GM11168 (cell line): ENCODE results near the gene VWCE.

Experiments used
- in situ Hi-C: fragments of 300-500 bp; cut with MboI; formaldehyde crosslinking; loops from one replicate; pipeline ENCODE4 v1.12.0; 2022; ENCODE audit warnings: low sequenced_read_pairs; ENCODE audit not compliant: unreplicated experiment

VWCE gene

DNA sequence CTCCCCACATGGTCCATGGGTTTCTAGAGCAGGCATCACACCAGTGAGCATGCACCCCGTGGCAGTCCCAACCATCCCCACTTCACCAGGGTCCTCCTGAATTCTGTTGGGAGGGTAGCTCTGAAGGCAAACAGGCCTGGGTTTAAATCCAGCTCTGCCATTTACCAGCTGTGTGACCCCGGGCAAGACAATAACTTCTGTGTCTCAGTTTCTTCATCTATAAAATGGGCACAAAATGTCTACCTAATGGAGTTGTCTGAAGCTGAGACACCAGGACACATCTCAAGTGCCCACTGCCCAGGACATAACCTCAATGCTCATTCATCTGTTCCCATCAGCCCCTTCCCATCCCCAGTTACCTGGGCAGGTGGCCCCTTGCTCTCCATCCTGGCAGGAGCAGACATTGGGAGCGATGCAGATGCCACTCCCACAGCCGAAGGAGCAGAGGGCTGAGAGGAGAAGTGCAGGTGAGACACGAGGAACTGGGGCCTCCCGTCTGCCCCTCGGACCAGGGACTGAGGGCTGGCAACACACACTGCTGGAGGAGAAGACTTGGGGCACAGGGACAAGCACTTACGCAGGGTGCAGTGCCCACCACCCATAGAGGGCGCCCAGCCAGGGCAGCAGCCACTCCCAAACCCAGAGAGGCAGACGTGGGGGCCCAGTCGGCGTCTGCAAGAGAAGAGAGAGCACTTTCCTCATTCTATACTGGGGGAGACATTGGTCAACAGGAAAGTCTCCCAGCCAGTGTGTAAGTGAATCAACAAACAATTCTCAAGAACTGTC is 4.0 kb downstream of the VWCE start:
- in situ Hi-C loops: no loop called here

DNA sequence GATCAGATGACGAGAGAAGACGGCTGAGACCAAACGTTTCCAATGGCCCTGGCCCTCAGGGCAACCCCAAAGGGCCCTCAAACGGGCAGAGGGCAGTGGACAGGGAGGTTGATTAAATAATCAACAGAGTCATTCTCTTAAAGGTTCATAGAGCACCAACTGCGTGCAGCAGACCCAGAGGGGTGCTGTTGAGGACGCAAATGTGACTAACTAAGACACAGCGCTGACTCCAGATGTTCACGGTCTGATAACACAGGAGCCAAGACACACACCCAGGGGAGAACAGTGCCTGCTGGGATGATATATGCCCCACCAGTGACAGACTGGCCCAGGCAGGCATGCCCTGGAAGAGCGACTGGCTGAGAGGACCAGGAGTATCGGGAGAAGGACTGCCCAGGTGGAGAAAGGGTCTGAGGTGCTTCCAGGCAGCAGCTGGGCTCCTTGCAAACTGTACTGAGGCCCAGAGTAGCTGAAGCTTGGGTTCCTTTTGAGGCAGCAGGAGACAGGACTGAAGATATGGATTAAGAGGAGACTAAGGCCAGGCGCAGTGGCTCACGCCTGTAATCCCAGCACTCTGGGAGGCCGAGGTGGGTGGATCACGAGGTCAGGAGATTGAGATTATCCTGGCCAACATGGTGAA is 7.7 kb downstream of the VWCE start:
- in situ Hi-C loops: no loop called here

DNA sequence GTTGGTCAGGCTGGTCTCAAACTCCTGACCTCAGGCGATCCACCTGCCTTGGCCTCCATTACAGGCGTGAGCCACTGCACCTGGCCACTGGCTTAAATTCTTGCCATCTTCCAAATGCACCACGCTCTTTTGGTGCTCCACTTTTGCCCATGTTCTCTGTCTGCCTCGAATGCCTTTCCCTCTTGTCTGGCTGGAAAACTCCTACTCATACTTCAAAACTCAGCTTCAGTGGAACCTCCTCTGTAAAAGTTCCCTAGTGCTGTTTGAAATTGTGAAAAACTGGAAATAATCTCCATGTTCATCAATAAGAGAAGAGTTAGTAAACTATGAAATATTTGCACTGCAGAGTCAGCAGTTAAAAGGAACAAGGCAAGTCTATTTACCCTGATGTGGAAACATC is 11.5 kb downstream of the VWCE start:
- in situ Hi-C loops: no loop called here

DNA sequence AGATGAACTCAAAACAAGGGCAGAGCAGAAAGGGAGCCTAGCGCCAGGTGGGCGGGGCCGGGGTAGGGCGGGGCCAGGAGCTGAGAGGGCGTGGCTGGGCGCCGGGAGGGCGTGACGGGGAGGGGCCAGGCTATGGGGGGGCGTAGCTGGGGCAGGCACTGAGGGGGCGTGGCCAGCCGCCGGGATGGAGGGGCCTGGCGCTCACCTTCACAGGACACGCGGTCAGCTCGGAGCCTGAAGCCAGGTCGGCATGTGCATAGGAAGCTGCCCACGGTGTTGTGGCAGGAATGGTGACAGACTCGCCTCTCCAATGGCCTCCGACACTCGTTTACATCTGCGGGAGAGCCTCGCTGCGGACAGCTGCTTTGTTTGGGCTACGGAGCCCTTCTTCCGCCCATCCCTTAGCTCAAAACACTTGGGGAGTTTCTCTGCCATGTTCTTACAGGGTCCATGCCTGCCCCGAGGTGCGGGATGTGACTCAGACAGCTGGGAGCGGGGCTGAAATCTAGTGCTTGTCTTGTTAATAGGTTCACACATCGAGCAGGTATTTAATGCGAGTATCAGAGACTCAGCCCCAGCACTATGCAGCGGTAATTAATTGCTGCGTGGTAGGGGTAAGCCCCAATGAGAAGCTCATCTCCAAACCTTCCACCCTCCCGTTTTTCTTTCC is 13.4 kb downstream of the VWCE start:
- in situ Hi-C loops: no loop called here

DNA sequence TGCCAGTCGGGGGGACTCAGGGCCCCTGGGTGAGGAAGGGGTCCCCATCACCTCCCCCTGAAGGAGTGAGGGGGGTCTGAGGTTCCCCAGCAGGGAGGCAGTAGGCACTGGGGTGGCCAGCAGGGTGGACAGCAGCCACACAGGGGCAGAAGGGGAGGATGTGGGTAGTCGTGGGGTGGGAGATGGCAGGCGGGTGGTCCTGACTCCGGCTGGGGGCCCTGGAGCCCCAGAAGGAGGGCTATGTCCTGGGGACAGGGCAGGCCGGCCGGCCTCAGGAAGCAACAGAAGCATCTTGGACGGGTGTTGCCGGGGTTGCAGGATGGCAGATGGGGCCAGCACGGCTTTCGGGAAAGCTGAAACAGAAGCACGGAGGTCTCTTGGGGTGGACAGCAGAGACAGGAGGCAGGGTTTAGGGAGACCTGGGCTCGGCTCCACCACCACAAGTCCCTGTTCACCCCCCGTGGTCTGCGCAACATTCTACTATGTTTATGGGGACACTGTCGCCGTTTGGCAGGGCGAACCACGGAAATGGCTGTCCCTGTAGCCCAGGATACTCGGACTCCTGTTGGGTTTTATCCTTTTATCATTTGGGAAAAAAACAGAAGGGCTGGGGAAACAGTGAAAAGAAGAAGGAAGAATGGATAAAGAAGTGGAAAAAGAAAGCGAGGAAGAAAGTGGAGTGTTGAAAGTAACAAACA is 14.1 kb downstream of the VWCE start:
- in situ Hi-C loops: no loop called here

DNA sequence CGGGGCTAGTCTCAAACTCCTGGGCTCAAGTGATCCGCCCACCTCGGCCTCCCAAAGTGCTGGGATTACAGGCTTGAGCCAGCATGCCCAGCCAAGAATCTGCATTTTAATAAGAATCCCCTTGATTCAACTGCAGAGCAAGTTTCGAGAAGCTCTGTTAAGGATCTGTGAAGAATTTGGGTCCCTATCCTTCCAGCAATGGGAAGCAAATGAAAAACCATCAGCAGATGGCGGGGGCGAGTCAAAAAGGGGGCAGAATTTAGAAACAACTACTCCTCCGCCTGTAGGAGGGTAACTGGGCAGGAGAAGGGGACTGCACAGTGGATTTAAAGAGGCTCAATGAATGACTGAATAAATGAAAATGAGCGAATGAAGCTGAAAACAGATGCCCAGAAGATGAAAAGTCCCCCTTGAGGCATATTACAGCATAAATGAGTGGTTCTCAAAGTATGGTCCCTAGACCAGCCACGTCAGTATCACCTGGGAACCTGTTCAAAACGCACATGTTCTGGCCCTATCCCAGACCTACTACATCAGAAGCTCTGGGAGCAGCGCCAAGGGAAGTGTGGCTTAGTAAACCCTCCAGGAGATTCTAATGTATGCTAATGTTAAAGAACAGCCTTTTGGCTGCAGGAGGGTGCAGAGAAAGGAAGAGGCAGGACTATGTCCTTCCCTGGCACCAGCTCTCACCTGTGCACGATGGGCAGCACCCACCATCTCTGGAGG is 15.0 kb downstream of the VWCE start:
- in situ Hi-C loops: no loop called here

DNA sequence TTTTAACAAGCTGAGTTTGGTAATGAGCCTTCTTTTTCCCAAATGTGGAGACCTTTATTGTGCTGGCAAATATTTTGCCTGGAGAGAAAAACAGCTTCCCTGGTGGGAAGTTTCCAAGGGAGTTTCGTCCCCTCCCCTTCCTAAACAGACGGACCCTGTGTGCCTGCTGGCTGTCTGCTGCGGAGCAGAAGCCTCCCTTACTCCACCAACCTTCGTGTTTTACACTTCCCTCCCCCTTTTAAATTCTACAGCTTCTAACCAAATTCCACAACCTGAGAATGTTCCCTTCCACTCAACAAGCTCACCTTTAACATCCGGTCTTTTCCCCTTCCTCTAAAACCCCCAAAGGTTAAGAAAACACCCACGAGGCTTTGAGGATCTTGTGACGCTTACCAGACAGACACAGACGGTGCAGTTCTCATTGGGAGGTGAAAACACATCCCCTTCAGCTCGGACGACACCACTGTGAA is 17.1 kb downstream of the VWCE start:
- in situ Hi-C loops: no loop called here

DNA sequence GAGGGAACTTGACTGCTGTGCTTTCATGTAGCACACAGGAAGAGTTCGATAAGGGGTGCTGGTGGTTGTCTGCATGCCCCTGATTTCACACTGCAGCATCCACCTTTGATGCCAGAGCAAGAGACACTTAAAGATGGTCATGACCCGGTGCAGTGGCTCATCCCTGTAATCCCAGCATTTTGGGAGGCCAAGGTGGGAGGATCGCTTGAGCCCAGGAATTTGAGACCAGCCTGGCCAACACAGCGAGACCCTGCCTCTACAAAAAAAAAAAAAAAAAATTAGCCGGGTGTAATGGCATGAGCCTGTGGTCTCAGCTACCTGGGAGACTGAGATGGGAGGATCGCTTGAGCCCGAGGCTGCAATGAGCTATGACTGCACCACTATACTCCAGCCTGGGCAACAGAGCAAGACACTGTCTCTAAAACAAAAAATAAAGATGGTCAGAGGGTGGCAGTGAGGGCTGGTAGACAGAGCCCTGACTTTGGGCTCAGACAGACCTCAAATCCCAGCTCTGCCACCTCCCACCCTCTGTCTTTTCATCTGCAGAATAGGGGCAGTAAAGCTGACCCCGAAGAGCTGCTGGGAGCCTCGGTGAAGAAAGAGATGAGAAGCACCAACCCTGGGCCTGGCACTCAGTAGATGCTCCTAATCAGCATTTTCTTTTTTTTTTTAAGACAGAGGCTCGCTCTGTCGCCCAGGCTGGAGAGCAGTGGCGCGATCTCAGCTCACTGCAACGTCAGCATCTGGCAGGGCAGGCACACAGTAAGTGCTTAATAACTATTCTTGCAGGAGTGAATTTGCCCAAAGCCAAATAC is 17.7 kb downstream of the VWCE start:
- in situ Hi-C loops: no loop called here

DNA sequence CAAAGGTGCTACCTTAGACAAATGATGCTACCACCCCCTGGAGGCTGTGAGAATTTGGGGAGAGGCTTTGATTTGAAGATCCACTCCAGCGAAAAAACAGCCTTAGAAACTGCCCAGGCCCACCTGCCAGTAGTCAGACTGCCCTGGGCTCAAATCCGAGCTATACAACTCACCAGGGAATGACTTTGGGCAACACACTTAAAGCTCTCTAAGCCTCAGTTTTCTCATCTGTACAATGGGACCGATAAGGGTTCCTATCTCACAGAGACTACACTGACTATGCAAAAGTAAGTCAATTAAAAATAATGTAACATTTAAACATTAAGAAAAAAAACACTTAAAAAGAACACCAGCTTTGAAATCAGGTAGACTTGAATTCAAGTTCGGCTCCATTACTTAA is 19.9 kb downstream of the VWCE start:
- in situ Hi-C loops: no loop called here

DNA sequence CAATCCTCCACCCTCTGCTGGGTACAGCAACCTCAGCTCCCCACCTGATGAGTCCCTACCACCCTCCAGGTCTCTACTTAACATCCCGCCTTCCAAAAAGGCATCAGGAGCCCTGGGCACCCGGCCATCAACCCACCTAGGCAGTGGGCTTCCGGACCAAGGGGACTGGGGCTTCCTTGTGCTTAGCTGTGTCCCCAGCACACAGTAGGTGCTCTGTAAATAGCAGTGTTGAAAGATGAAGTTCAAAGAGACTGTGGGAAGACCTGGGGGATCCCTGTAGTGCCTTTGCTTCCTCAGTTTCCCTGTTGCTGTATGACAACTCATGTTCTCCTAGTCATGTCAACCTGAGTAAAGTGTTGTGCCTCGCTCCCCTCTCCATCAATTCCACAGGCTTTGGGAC is 21.0 kb downstream of the VWCE start:
- in situ Hi-C loops: no loop called here

DNA sequence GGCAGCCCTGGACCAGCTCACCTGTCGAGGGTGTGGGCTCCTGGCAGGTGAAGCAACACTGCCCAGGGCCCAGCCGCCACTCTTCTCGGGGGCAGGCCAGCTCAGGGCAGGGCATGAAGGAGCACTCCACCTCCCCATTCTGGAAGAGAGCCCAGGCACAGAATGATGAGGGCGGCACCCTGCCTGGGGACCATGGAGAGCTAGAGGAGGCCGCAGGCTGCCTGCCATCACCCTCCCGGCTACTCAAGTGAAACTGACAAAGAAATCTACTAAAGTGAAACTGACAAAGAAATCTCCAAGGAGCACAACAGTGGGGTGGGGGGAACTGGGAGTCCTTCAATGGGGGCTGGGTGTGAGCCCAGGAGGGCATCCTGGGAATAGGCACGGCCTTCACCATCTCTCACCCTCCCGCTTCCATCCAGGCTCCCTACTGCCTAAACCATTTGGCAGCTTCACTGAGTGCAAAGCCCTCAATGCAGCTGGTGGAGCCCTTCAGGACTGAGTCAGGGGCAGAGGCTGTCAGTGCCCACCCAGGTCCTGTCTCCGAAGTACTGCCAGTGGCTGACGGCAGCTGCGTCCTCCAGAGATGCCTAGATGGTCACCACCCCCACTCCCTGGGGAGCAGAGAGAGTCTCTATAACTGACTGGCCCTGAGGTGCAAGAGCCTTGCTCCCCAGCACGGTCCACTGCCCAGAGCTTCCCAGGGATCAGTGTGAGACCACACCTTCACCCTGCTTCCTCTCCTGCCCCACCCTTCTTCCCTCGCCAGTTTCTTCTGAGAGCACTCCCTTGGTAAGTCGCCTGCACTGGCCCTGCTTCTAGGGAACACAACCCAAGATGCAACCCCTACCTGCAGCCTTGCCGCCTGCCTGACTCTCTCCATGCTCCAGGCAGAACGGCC is 21.7 kb downstream of the VWCE start:
- in situ Hi-C loops: no loop called here

DNA sequence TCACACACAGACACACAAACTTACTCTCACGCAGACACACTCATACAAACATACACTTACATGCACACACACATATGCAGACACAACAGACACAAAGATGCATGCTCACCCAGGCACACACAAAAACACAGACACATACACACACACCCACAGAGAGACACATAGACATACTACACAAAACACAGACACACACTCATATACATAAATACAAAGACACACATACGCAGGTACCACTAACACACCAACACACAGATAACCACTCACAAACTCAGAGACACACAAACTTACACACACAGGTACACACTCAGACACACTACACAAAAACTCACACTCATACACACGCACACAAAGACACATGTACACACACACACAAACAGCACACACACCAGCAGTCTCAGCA is 22.4 kb downstream of the VWCE start:
- in situ Hi-C loops: no loop called here

DNA sequence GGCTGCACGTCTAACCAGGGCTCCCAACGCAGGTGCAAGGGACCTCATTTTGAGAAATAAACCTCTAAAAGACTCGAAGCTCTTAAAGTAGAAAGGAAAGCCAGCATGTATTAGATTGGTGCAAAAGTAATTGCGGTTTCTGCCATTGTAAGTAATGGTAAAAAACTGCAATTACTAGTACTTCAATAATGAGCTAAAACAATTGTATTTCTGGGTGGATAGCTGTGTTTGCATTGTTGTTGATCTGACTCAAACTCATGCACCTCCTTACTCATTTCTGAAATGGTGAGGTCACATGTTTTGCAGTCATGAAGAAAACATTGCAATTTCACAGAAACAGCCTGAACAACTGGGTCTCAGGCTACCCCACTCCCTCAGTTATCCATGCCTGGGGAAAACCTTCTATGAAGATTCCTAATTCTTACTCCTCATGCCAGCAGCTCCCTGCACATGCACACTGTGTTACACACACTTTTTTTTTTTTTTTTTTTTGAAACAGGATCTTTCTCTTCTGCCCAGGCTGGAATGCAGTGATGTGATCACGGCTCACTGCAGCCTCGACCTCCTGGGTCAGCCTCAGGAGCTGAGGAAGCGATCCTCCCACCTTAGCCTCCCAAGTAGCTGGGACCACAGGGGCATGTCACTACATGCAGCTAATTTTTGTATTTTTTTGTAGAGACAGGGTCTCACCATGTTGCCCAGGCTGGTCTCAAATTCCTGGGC is 24.6 kb downstream of the VWCE start:
- in situ Hi-C loops: no loop called here

DNA sequence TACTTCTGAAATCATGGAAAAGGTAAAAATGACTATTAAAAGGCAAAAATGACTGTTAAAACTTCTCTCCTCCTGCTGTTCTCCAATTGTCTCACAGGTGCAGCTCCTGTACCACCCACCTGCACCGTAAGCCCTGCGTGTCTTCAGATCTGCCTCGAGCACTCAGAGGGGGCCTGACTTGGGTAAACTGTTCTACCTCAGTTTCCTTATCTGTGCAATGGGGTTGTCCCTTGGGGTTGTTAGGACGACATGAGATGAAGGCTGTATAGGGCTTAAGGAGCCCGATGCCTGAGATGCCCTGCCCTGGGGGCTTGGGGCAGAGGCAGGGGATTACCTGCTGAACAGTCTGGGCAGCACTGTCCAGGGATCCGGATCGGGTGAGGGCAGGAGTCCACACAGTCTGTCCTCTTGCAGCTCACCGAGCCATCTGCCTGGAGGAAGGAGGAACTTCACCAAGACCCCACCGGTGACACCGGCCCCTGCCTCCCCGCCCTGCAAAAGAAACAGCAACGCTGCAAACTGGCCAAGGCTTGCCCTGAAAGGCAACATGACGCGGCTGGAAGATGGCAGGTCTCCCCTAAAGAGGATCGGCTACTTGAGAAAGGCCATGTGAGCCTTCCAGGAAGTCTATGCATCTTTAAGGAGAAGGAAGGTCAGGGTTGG is 26.4 kb downstream of the VWCE start:
- in situ Hi-C loops: no loop called here

DNA sequence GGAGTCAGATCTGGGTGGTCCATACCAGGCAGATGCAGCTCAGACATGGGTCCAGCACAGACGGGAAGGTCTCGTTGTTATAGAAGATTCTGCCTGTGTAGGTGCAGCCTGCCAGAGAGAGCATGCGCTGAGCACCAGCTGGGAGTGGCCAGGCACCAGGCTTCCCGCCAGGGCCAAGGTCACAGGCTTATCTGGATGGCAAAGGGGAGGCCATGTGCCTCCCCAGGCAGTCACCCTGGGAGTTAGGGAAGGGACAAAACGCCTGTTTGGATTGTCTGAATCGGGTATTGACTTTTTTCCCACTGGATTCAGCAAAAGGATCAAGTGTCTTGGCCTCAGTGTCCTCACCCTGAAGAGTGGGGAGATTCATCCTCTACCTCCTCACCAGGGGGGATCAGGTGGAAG is 27.7 kb downstream of the VWCE start:
- in situ Hi-C loops: no loop called here

DNA sequence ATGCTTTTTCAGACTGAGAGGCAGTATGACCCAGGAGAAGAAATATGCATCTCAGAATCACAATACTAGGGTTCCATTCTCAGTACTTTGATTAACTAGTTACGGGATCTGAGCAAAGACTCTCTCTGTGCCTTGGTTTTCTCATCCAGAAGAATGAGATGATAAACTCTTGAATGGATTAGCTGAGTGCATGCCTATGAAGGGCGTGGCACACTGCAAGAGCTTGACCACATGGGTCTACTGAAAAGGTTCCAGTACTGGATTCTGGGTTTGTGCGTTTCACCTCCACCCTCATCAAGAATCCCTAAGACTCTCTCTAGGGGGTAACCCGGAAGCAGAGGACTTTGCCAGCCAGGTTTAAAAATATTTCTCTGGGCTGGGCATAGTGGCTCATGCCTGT is 28.5 kb downstream of the VWCE start:
- in situ Hi-C loops: no loop called here

DNA sequence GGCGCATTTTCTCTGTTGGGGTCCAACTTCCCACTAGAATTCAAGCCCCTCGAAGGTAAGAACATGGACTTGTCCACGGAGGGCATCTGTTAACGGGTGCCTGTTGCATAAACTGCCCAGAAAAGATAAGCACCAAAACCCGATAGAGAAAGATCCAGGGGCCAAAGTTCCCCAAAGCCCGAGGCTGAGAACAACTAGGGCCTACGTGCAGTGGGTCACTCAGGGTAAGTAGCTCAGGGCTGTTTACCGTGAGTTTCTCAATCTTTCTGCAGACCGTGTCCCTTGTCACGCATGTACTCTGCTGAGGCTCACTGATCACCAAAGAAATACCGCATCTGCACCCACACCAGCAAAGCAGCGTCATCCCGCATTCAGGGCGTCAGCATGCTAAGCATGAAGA is 29.8 kb downstream of the VWCE start:
- in situ Hi-C loops: no loop called here
